ENCODE data around the gene ATG14.

GRCh38 chr14:55398679-55399078 is 13.0 kb downstream of the ATG14 start:
- TF ChIP-seq CTCF (IDR thresholded peaks at IDR 0.05) (no peak), POLR2AphosphoS5 (IDR thresholded peaks at IDR 0.05) (peak; percentile 47), POLR2A (IDR thresholded peaks at IDR 0.05) (no peak)

Data from prostate gland (tissue), 2 donors.